HepG2 (cell line): ENCODE data around the gene NME2. TPM values are rescaled to one million over a fixed set of nuclear protein-coding genes. Genes with fewer than 3 reads are reported as not detected.

Source experiments
- HNRNPLL ChIP-seq: fragments of 200-400 bp; formaldehyde crosslinking; IDR thresholded peaks from 2 replicates; pipeline ENCODE4 v1.6.1; 2017; ENCODE audit warnings: mild to moderate bottlenecking, low read depth, low read length; ENCODE audit not compliant: poor library complexity, severe bottlenecking
- NCOA1 ChIP-seq: sonication (generic); formaldehyde crosslinking; IDR thresholded peaks from 2 replicates; pipeline ENCODE4 v1.9.0; 2021; ENCODE audit warnings: missing genetic modification reagents
- SALL1 ChIP-seq: sonication (generic); formaldehyde crosslinking; IDR thresholded peaks from 2 replicates; pipeline ENCODE4 v1.8.0; 2022; ENCODE audit warnings: mild to moderate bottlenecking, missing genetic modification reagents
- polyA plus RNA-seq, 8 experiments: library from polyadenylated mRNA; depleted of rRNA in 3 of 8; stranded (reverse) in 7 of 8; unstranded in 1 of 8; fragments of >200 nt; fragmentation: Illumina TruSeq in 4 of 8; extraction: Trizol in 4 of 8; gene quantifications; 2 replicates each; pipeline versions ENCODE4 v1.2.1 to v1.2.3, GENCODE V29; 2011 to 2016; ENCODE audit warnings: low read depth in 4 of 8, missing spikeins in 1 of 8, mixed read lengths in 1 of 8; ENCODE audit not compliant: insufficient read depth in 1 of 8
- total RNA-seq, 5 experiments: library from RNA; depleted of rRNA; stranded (reverse); fragments of >200 nt; fragmentation: Illumina TruSeq; extraction: Trizol; gene quantifications; 2 replicates each; pipeline ENCODE4 v1.2.3, GENCODE V29; 2016; ENCODE audit warnings: low read depth in 1 of 5
- TF ChIP-seq, protein P1 (sequence below): sonication (generic); formaldehyde crosslinking; IDR thresholded peaks from 2 replicates; pipeline ENCODE4 v1.5.0; 2020; ENCODE audit warnings: mild to moderate bottlenecking, missing genetic modification reagents, borderline replicate concordance
- TF ChIP-seq, protein P2 (sequence below): sonication (generic); formaldehyde crosslinking; IDR thresholded peaks from 2 replicates; pipeline ENCODE4 v1.4.0; 2020; ENCODE audit warnings: missing genetic modification reagents, borderline replicate concordance
- TF ChIP-seq, protein P3 (sequence below): sonication (generic); formaldehyde crosslinking; IDR thresholded peaks from 2 replicates; pipeline ENCODE4 v1.4.0; 2020; ENCODE audit warnings: missing genetic modification reagents
- TF ChIP-seq, protein P4 (sequence below): sonication (generic); formaldehyde crosslinking; IDR thresholded peaks from 2 replicates; pipeline ENCODE4 v1.5.1; 2020; ENCODE audit warnings: mild to moderate bottlenecking, missing genetic modification reagents, borderline replicate concordance

The NME2 gene
- total and polyA plus RNA-seq, 2 of the 13 experiments (the other 11 are each of a cell fraction or from before 2014, with no cell fraction given): 790 to 1,213 TPM

DNA sequence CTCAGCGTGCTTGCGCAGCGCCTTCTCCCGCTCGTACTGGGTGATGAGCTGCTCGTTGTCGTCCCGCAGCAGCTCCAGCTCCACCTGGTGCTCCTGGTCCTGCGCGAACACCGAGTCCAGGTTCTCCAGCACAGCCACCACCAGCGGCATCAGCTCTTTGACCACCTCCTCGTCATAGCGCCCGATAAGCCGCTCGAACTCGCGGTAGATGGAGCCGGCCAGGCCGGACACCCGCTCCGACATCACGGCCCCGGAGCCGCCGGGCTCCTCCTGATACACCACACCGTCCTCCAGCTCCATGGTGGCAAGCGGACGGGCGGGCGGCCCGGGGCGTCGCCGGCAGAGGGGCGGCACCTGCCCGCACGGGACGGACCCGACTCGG is 45.9 kb upstream of the NME2 start (continued):
- TF ChIP-seq, protein P1, sequence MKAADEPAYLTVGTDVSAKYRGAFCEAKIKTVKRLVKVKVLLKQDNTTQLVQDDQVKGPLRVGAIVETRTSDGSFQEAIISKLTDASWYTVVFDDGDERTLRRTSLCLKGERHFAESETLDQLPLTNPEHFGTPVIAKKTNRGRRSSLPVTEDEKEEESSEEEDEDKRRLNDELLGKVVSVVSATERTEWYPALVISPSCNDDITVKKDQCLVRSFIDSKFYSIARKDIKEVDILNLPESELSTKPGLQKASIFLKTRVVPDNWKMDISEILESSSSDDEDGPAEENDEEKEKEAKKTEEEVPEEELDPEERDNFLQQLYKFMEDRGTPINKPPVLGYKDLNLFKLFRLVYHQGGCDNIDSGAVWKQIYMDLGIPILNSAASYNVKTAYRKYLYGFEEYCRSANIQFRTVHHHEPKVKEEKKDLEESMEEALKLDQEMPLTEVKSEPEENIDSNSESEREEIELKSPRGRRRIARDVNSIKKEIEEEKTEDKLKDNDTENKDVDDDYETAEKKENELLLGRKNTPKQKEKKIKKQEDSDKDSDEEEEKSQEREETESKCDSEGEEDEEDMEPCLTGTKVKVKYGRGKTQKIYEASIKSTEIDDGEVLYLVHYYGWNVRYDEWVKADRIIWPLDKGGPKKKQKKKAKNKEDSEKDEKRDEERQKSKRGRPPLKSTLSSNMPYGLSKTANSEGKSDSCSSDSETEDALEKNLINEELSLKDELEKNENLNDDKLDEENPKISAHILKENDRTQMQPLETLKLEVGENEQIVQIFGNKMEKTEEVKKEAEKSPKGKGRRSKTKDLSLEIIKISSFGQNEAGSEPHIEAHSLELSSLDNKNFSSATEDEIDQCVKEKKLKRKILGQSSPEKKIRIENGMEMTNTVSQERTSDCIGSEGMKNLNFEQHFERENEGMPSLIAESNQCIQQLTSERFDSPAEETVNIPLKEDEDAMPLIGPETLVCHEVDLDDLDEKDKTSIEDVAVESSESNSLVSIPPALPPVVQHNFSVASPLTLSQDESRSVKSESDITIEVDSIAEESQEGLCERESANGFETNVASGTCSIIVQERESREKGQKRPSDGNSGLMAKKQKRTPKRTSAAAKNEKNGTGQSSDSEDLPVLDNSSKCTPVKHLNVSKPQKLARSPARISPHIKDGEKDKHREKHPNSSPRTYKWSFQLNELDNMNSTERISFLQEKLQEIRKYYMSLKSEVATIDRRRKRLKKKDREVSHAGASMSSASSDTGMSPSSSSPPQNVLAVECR (CRISPR knock-in tag): peak; percentile 78
- TF ChIP-seq SALL1 (CRISPR knock-in tag): no peak; the same call in none of the 2 replicates
- TF ChIP-seq HNRNPLL: peak; percentile 34
- TF ChIP-seq NCOA1 (CRISPR knock-in tag): no peak
- TF ChIP-seq, protein P2, sequence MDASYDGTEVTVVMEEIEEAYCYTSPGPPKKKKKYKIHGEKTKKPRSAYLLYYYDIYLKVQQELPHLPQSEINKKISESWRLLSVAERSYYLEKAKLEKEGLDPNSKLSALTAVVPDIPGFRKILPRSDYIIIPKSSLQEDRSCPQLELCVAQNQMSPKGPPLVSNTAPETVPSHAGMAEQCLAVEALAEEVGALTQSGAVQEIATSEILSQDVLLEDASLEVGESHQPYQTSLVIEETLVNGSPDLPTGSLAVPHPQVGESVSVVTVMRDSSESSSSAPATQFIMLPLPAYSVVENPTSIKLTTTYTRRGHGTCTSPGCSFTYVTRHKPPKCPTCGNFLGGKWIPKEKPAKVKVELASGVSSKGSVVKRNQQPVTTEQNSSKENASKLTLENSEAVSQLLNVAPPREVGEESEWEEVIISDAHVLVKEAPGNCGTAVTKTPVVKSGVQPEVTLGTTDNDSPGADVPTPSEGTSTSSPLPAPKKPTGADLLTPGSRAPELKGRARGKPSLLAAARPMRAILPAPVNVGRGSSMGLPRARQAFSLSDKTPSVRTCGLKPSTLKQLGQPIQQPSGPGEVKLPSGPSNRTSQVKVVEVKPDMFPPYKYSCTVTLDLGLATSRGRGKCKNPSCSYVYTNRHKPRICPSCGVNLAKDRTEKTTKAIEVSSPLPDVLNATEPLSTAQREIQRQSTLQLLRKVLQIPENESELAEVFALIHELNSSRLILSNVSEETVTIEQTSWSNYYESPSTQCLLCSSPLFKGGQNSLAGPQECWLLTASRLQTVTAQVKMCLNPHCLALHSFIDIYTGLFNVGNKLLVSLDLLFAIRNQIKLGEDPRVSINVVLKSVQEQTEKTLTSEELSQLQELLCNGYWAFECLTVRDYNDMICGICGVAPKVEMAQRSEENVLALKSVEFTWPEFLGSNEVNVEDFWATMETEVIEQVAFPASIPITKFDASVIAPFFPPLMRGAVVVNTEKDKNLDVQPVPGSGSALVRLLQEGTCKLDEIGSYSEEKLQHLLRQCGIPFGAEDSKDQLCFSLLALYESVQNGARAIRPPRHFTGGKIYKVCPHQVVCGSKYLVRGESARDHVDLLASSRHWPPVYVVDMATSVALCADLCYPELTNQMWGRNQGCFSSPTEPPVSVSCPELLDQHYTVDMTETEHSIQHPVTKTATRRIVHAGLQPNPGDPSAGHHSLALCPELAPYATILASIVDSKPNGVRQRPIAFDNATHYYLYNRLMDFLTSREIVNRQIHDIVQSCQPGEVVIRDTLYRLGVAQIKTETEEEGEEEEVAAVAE: no peak
- TF ChIP-seq, protein P3, sequence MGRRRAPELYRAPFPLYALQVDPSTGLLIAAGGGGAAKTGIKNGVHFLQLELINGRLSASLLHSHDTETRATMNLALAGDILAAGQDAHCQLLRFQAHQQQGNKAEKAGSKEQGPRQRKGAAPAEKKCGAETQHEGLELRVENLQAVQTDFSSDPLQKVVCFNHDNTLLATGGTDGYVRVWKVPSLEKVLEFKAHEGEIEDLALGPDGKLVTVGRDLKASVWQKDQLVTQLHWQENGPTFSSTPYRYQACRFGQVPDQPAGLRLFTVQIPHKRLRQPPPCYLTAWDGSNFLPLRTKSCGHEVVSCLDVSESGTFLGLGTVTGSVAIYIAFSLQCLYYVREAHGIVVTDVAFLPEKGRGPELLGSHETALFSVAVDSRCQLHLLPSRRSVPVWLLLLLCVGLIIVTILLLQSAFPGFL (CRISPR knock-in tag): no peak
- TF ChIP-seq, protein P4, sequence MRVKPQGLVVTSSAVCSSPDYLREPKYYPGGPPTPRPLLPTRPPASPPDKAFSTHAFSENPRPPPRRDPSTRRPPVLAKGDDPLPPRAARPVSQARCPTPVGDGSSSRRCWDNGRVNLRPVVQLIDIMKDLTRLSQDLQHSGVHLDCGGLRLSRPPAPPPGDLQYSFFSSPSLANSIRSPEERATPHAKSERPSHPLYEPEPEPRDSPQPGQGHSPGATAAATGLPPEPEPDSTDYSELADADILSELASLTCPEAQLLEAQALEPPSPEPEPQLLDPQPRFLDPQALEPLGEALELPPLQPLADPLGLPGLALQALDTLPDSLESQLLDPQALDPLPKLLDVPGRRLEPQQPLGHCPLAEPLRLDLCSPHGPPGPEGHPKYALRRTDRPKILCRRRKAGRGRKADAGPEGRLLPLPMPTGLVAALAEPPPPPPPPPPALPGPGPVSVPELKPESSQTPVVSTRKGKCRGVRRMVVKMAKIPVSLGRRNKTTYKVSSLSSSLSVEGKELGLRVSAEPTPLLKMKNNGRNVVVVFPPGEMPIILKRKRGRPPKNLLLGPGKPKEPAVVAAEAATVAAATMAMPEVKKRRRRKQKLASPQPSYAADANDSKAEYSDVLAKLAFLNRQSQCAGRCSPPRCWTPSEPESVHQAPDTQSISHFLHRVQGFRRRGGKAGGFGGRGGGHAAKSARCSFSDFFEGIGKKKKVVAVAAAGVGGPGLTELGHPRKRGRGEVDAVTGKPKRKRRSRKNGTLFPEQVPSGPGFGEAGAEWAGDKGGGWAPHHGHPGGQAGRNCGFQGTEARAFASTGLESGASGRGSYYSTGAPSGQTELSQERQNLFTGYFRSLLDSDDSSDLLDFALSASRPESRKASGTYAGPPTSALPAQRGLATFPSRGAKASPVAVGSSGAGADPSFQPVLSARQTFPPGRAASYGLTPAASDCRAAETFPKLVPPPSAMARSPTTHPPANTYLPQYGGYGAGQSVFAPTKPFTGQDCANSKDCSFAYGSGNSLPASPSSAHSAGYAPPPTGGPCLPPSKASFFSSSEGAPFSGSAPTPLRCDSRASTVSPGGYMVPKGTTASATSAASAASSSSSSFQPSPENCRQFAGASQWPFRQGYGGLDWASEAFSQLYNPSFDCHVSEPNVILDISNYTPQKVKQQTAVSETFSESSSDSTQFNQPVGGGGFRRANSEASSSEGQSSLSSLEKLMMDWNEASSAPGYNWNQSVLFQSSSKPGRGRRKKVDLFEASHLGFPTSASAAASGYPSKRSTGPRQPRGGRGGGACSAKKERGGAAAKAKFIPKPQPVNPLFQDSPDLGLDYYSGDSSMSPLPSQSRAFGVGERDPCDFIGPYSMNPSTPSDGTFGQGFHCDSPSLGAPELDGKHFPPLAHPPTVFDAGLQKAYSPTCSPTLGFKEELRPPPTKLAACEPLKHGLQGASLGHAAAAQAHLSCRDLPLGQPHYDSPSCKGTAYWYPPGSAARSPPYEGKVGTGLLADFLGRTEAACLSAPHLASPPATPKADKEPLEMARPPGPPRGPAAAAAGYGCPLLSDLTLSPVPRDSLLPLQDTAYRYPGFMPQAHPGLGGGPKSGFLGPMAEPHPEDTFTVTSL (CRISPR knock-in tag): no peak
